ENCODE measurements around the gene PPFIA2.

The PPFIA2 gene

GRCh38 chr12:81546811-81547210 is 212.3 kb downstream of the PPFIA2 start:
- no peaks in the 10 kb centered on the region for H3K36me3 ChIP-seq (ENCODE audit: control insufficient read depth, insufficient read depth, low read length)
- H3K27me3 ChIP-seq (ENCODE audit: control insufficient read depth, insufficient read depth, low read length) = no peaks in the 10 kb centered on the region
- no peak overlapping the region for H3K27ac ChIP-seq (ENCODE audit: low read depth, low read length)
- H3K4me3 ChIP-seq (ENCODE audit: low read depth, low read length) = no peak overlapping the region
- no peaks in the 10 kb centered on the region for H3K9me3 ChIP-seq (ENCODE audit: control insufficient read depth, insufficient read depth, low read length)
- H3K9ac ChIP-seq (ENCODE audit: low read depth, low read length) = no peak overlapping the region
- H3K4me1 ChIP-seq (ENCODE audit: control insufficient read depth, insufficient read depth, low read length) = no peaks in the 10 kb centered on the region

GRCh38 chr12:81543621-81544139 is 215.5 kb downstream of the PPFIA2 start:
- Histone ChIP-seq H3K27me3 (ENCODE audit: control insufficient read depth, insufficient read depth, low read length) (no peaks in the 10 kb centered on the region), H3K9ac (ENCODE audit: low read depth, low read length) (no peak overlapping the region), H3K4me3 (ENCODE audit: low read depth, low read length) (no peak overlapping the region), H3K4me1 (ENCODE audit: control insufficient read depth, insufficient read depth, low read length) (peaks cover 2% of the 10 kb centered on the region; the same call in 1 of the 2 replicates), H3K27ac (ENCODE audit: low read depth, low read length) (no peak overlapping the region), H3K9me3 (ENCODE audit: control insufficient read depth, insufficient read depth, low read length) (no peaks in the 10 kb centered on the region), H3K36me3 (ENCODE audit: control insufficient read depth, insufficient read depth, low read length) (no peaks in the 10 kb centered on the region)

GRCh38 chr12:81542065-81543010 is 216.8 kb downstream of the PPFIA2 start:
- peaks cover 2% of the 10 kb centered on the region; the same call in 1 of the 2 replicates for H3K4me1 ChIP-seq (ENCODE audit: control insufficient read depth, insufficient read depth, low read length)
- no peak overlapping the region for H3K27ac ChIP-seq (ENCODE audit: low read depth, low read length)
- H3K9ac ChIP-seq (ENCODE audit: low read depth, low read length) = no peak overlapping the region
- H3K9me3 ChIP-seq (ENCODE audit: control insufficient read depth, insufficient read depth, low read length) = no peaks in the 10 kb centered on the region
- H3K27me3 ChIP-seq (ENCODE audit: control insufficient read depth, insufficient read depth, low read length) = no peaks in the 10 kb centered on the region
- H3K36me3 ChIP-seq (ENCODE audit: control insufficient read depth, insufficient read depth, low read length) = no peaks in the 10 kb centered on the region
- no peak overlapping the region for H3K4me3 ChIP-seq (ENCODE audit: low read depth, low read length)

- Histone ChIP-seq H3K9me3 (ENCODE audit: control insufficient read depth, insufficient read depth, low read length) (no peaks in the 10 kb centered on the region), H3K4me3 (ENCODE audit: low read depth, low read length) (no peak overlapping the region), H3K36me3 (ENCODE audit: control insufficient read depth, insufficient read depth, low read length) (no peaks in the 10 kb centered on the region), H3K9ac (ENCODE audit: low read depth, low read length) (no peak overlapping the region), H3K4me1 (ENCODE audit: control insufficient read depth, insufficient read depth, low read length) (peaks cover 2% of the 10 kb centered on the region; the same call in 1 of the 2 replicates), H3K27ac (ENCODE audit: low read depth, low read length) (no peak overlapping the region), H3K27me3 (ENCODE audit: control insufficient read depth, insufficient read depth, low read length) (no peaks in the 10 kb centered on the region)
These were observed 218.0 kb downstream of the PPFIA2 start for GRCh38 chr12:81541121-81541520.

GRCh38 chr12:81539279-81539678 is 219.9 kb downstream of the PPFIA2 start:
- Histone ChIP-seq H3K27ac (ENCODE audit: low read depth, low read length) (no peak overlapping the region), H3K36me3 (ENCODE audit: control insufficient read depth, insufficient read depth, low read length) (no peaks in the 10 kb centered on the region), H3K4me1 (ENCODE audit: control insufficient read depth, insufficient read depth, low read length) (peaks cover 2% of the 10 kb centered on the region; the same call in 1 of the 2 replicates), H3K9ac (ENCODE audit: low read depth, low read length) (no peak overlapping the region), H3K4me3 (ENCODE audit: low read depth, low read length) (no peak overlapping the region), H3K27me3 (ENCODE audit: control insufficient read depth, insufficient read depth, low read length) (no peaks in the 10 kb centered on the region), H3K9me3 (ENCODE audit: control insufficient read depth, insufficient read depth, low read length) (no peaks in the 10 kb centered on the region)

GRCh38 chr12:81533054-81533453 is 226.1 kb downstream of the PPFIA2 start:
- Histone ChIP-seq H3K9ac (ENCODE audit: low read depth, low read length) (no peak overlapping the region), H3K36me3 (ENCODE audit: control insufficient read depth, insufficient read depth, low read length) (no peaks in the 10 kb centered on the region), H3K9me3 (ENCODE audit: control insufficient read depth, insufficient read depth, low read length) (no peaks in the 10 kb centered on the region), H3K27me3 (ENCODE audit: control insufficient read depth, insufficient read depth, low read length) (no peaks in the 10 kb centered on the region), H3K27ac (ENCODE audit: low read depth, low read length) (no peak overlapping the region), H3K4me1 (ENCODE audit: control insufficient read depth, insufficient read depth, low read length) (no peaks in the 10 kb centered on the region), H3K4me3 (ENCODE audit: low read depth, low read length) (no peak overlapping the region)

- H3K4me3 ChIP-seq (ENCODE audit: low read depth, low read length) = no peak overlapping the region
- H3K9me3 ChIP-seq (ENCODE audit: control insufficient read depth, insufficient read depth, low read length) = no peaks in the 10 kb centered on the region
- H3K36me3 ChIP-seq (ENCODE audit: control insufficient read depth, insufficient read depth, low read length) = no peaks in the 10 kb centered on the region
- H3K9ac ChIP-seq (ENCODE audit: low read depth, low read length) = no peak overlapping the region
- H3K27me3 ChIP-seq (ENCODE audit: control insufficient read depth, insufficient read depth, low read length) = no peaks in the 10 kb centered on the region
- H3K4me1 ChIP-seq (ENCODE audit: control insufficient read depth, insufficient read depth, low read length) = no peaks in the 10 kb centered on the region
- no peak overlapping the region for H3K27ac ChIP-seq (ENCODE audit: low read depth, low read length)
These were observed 228.8 kb downstream of the PPFIA2 start for GRCh38 chr12:81530352-81530751.

GRCh38 chr12:81520064-81520945 is 238.8 kb downstream of the PPFIA2 start:
- H3K4me3 ChIP-seq (ENCODE audit: low read depth, low read length) = no peak overlapping the region
- no peaks in the 10 kb centered on the region for H3K27me3 ChIP-seq (ENCODE audit: control insufficient read depth, insufficient read depth, low read length)
- no peak overlapping the region for H3K9ac ChIP-seq (ENCODE audit: low read depth, low read length)
- no peaks in the 10 kb centered on the region for H3K9me3 ChIP-seq (ENCODE audit: control insufficient read depth, insufficient read depth, low read length)
- no peak overlapping the region for H3K27ac ChIP-seq (ENCODE audit: low read depth, low read length)
- H3K4me1 ChIP-seq (ENCODE audit: control insufficient read depth, insufficient read depth, low read length) = no peaks in the 10 kb centered on the region
- H3K36me3 ChIP-seq (ENCODE audit: control insufficient read depth, insufficient read depth, low read length) = no peaks in the 10 kb centered on the region

GRCh38 chr12:81518638-81519037 is 240.5 kb downstream of the PPFIA2 start:
- Histone ChIP-seq H3K9me3 (ENCODE audit: control insufficient read depth, insufficient read depth, low read length) (no peaks in the 10 kb centered on the region), H3K27ac (ENCODE audit: low read depth, low read length) (no peak overlapping the region), H3K4me1 (ENCODE audit: control insufficient read depth, insufficient read depth, low read length) (no peaks in the 10 kb centered on the region), H3K36me3 (ENCODE audit: control insufficient read depth, insufficient read depth, low read length) (no peaks in the 10 kb centered on the region), H3K27me3 (ENCODE audit: control insufficient read depth, insufficient read depth, low read length) (no peaks in the 10 kb centered on the region), H3K9ac (ENCODE audit: low read depth, low read length) (no peak overlapping the region), H3K4me3 (ENCODE audit: low read depth, low read length) (no peak overlapping the region)

GRCh38 chr12:81517296-81517695 is 241.9 kb downstream of the PPFIA2 start:
- Histone ChIP-seq H3K4me1 (ENCODE audit: control insufficient read depth, insufficient read depth, low read length) (no peaks in the 10 kb centered on the region), H3K9me3 (ENCODE audit: control insufficient read depth, insufficient read depth, low read length) (no peaks in the 10 kb centered on the region), H3K9ac (ENCODE audit: low read depth, low read length) (no peak overlapping the region), H3K27ac (ENCODE audit: low read depth, low read length) (no peak overlapping the region), H3K4me3 (ENCODE audit: low read depth, low read length) (no peak overlapping the region), H3K36me3 (ENCODE audit: control insufficient read depth, insufficient read depth, low read length) (no peaks in the 10 kb centered on the region), H3K27me3 (ENCODE audit: control insufficient read depth, insufficient read depth, low read length) (no peaks in the 10 kb centered on the region)

Measured in HUES48 (cell line).